Epithelial cell of alveolus of lung (primary cell): ENCODE results near the gene NDUFS5. TPM values are rescaled to one million over a fixed set of nuclear protein-coding genes. Genes with fewer than 3 reads are reported as not detected.

Source experiments
- total RNA-seq: library from RNA; depleted of rRNA; stranded (reverse); fragments of >200 nt; gene quantifications from 2 replicates; pipeline ENCODE4 v1.2.1, GENCODE V29; 2015

NDUFS5 gene
- total RNA-seq: 413 and 614 TPM in 2 replicates

GRCh38 chr1:39026051-39026865 is at the start of gene NDUFS5:
TSS of gene NDUFS5 (plus strand) at chr1:39026350. CDS start at chr1:39028725, 2,375 bp downstream.

GRCh38 chr1:38990738-38991637 is 35.2 kb upstream of the NDUFS5 start, which contains the start of gene AKIRIN1:
TSS of gene AKIRIN1 (plus strand) at chr1:38991276. CDS start at chr1:38991381, 105 bp downstream.

Other genes starting within 250 kb of the NDUFS5 start
- gene RRAGC, start 166.6 kb upstream of the NDUFS5 start, total RNA-seq: 9.6 and 14.3 TPM in 2 replicates
- gene MYCBP, start 153.0 kb upstream of the NDUFS5 start, total RNA-seq: 12.5 and 33.7 TPM in 2 replicates
- gene GJA9, start 144.8 kb upstream of the NDUFS5 start, total RNA-seq: not detected in 2 replicates
- gene RHBDL2, start 84.5 kb upstream of the NDUFS5 start, total RNA-seq: 0.26 TPM in 1 of 2 replicates, not detected in the other
- 37.8 and 49.1 TPM in 2 replicates for gene AKIRIN1, start 35.1 kb upstream of the NDUFS5 start, total RNA-seq
- gene MACF1, start 178.3 kb downstream of the NDUFS5 start, total RNA-seq: 118 and 126 TPM in 2 replicates